ENCODE results near the gene VASH2.
A peak's percentile ranks its signal among the peaks of the same experiment; 100 is the strongest.
"Not testable (repeated sequence)": the region's sequence is repeated elsewhere in the genome, so short reads cannot be mapped to it uniquely, and the experiment has no call there.

Gene VASH2

GRCh38 chr1:212959266-212960220, 9.2 kb downstream of the VASH2 start:
- no peak for DNase-seq

GRCh38 chr1:212960932-212961331, 10.6 kb downstream of the VASH2 start:
- no peak for DNase-seq

GRCh38 chr1:212962509-212962908, 12.2 kb downstream of the VASH2 start:
- DNase-seq, result no peak

- no peak for DNase-seq
Observed at GRCh38 chr1:212964102-212964501, 13.8 kb downstream of the VASH2 start.

GRCh38 chr1:212964993-212965392, 14.7 kb downstream of the VASH2 start:
- not testable (repeated sequence) for DNase-seq

- no peak for DNase-seq
Observed at GRCh38 chr1:212966616-212967015, 16.3 kb downstream of the VASH2 start.

- DNase-seq, result peak; percentile 5
Observed at GRCh38 chr1:212967801-212968200, 17.5 kb downstream of the VASH2 start.

- no peak for DNase-seq
Observed at GRCh38 chr1:212968368-212968863, 18.1 kb downstream of the VASH2 start.

GRCh38 chr1:212970085-212970484, 19.7 kb downstream of the VASH2 start:
- no peak for DNase-seq

GRCh38 chr1:212971312-212971711, 21.0 kb downstream of the VASH2 start:
- DNase-seq, result no peak

GRCh38 chr1:212973426-212973825, 23.1 kb downstream of the VASH2 start:
- DNase-seq, result no peak

GRCh38 chr1:212973899-212974298, 23.6 kb downstream of the VASH2 start:
- no peak for DNase-seq

- no peak for DNase-seq
Observed at GRCh38 chr1:212974711-212975110, 24.4 kb downstream of the VASH2 start.

GRCh38 chr1:212975111-212975918, 25.0 kb downstream of the VASH2 start:
- DNase-seq, result no peak

GRCh38 chr1:212976586-212976985, 26.2 kb downstream of the VASH2 start:
- no peak for DNase-seq

- DNase-seq, result no peak
Observed at GRCh38 chr1:212977781-212978645, 27.7 kb downstream of the VASH2 start.

- DNase-seq, result no peak
Observed at GRCh38 chr1:212979340-212980122, 29.2 kb downstream of the VASH2 start.

- no peak for DNase-seq
Observed at GRCh38 chr1:212980123-212980785, 29.9 kb downstream of the VASH2 start.

GRCh38 chr1:212981025-212981495, 30.7 kb downstream of the VASH2 start:
- no peak for DNase-seq

- no peak for DNase-seq
Observed at GRCh38 chr1:212981571-212982328, 31.4 kb downstream of the VASH2 start.

Measured in NCI-H226 (cell line).